A673 (cell line): Measurements from ENCODE around the gene GOLGA1. TPM values are rescaled to one million over a fixed set of nuclear protein-coding genes. Genes with fewer than 3 reads are reported as not detected.

Experiments
- BruUV-seq: library from RNA; stranded (reverse); fragments of 400-500 nt; replicated peaks from 2 replicates; lab custom pipeline; 2021; lab: Mats Ljungman, UMichigan
- CTCF ChIA-PET: fragments of 300-600 bp; sonication (Branson Sonifier 250); formaldehyde crosslinking; loops from one replicate; lab custom pipeline; 2022; ENCODE audit warnings: antibody characterized with exemption; lab: Charles Lee
- POLR2A ChIA-PET: fragments of 300-600 bp; sonication (Branson Sonifier 250); formaldehyde crosslinking; loops from one replicate; lab custom pipeline; 2022; ENCODE audit warnings: antibody characterized with exemption; ENCODE audit not compliant: low non-redundant PET; lab: Charles Lee
- DNase-seq: peaks from one replicate; pipeline ENCODE4 v3.0.0-alpha.2; 2015; ENCODE audit warnings: low spot score
- H3K27ac ChIP-seq: fragments of 200-600 bp; sonication (generic); 2 replicates; pipeline ENCODE4 v1.5.1; 2016; ENCODE audit warnings: mixed run types, low read depth, mild to moderate bottlenecking, mixed read lengths, antibody characterized with exemption, low read length; ENCODE audit not compliant: poor library complexity, severe bottlenecking
- H3K27me3 ChIP-seq: fragments of 200-600 bp; sonication (generic); replicated peaks from 2 replicates; pipeline ENCODE4 v1.6.1; 2017; ENCODE audit warnings: mixed run types, low read depth, mild to moderate bottlenecking, mixed read lengths, antibody characterized with exemption, low read length; ENCODE audit not compliant: insufficient read depth, poor library complexity
- H3K36me3 ChIP-seq: fragments of 200-600 bp; sonication (generic); 2 replicates; pipeline ENCODE4 v1.6.1; 2016; ENCODE audit warnings: mixed run types, mild to moderate bottlenecking, mixed read lengths, antibody characterized with exemption, low read length; ENCODE audit not compliant: insufficient read depth, poor library complexity, severe bottlenecking
- H3K4me1 ChIP-seq: fragments of 200-600 bp; sonication (generic); 2 replicates; pipeline ENCODE4 v1.6.1; 2017; ENCODE audit warnings: mixed run types, mild to moderate bottlenecking, mixed read lengths, antibody characterized with exemption, low read length; ENCODE audit not compliant: insufficient read depth, poor library complexity, severe bottlenecking
- H3K4me3 ChIP-seq: fragments of 200-600 bp; sonication (generic); 2 replicates; pipeline ENCODE4 v1.5.1; 2016; ENCODE audit warnings: low read depth, mixed run types, mild to moderate bottlenecking, mixed read lengths, low read length; ENCODE audit not compliant: poor library complexity, severe bottlenecking
- H3K9me3 ChIP-seq: fragments of 200-600 bp; sonication (generic); 2 replicates; pipeline ENCODE4 v1.6.1; 2016; ENCODE audit warnings: mixed run types, low read depth, mild to moderate bottlenecking, mixed read lengths, antibody characterized with exemption, low read length; ENCODE audit not compliant: poor library complexity, severe bottlenecking
- CTCF ChIP-seq: fragments of 300-800, 200-600 bp; sonication (generic); conservative IDR thresholded peaks from 2 replicates; pipeline ENCODE4 v1.5.1; 2017; ENCODE audit warnings: low read depth, mild to moderate bottlenecking, antibody characterized with exemption, low read length, moderate library complexity, mixed read lengths
- EZH2 ChIP-seq: fragments of 200-600 bp; sonication (generic); IDR thresholded peaks from 2 replicates; pipeline ENCODE4 v1.6.1; 2017; ENCODE audit warnings: borderline replicate concordance, low read depth, mild to moderate bottlenecking, mixed read lengths, antibody characterized with exemption, low read length; ENCODE audit not compliant: poor library complexity, severe bottlenecking
- intact Hi-C: fragments of 100-400 bp; cut with micrococcal nuclease; formaldehyde crosslinking; loops from one replicate; pipeline ENCODE4 v1.10.0; 2022; ENCODE audit not compliant: unreplicated experiment
- total RNA-seq: library from RNA; stranded (reverse); gene quantifications from 2 replicates; pipeline ENCODE4 v1.2.3, GENCODE V29; 2021

The GOLGA1 gene
- total RNA-seq, 1 experiment from 2014 or later = 21.7 TPM

GRCh38 chr9:124877021-124877782, 63.7 kb downstream of the GOLGA1 start:
- TF ChIP-seq CTCF = no peak
- no peak for TF ChIP-seq EZH2
- BruUV-seq = TSS peak; percentile 60
- intact Hi-C loops = no loop called here
- no peaks in the 10 kb centered on the region for H3K27me3 ChIP-seq
- CTCF ChIA-PET = interaction anchor here (1.1 kb wide), 1 partner anchor 9 kb away, joined by 3 read pairs; no protein-coding TSS in a partner anchor
- no peaks in the 10 kb centered on the region for H3K9me3 ChIP-seq
- H3K27ac ChIP-seq = no peak overlapping the region
- DNase-seq = no peak
- peaks cover 8% of the 10 kb centered on the region for H3K4me1 ChIP-seq
- H3K36me3 ChIP-seq = peaks cover 74% of the 10 kb centered on the region
- POLR2A ChIA-PET = no interaction called here
- H3K4me3 ChIP-seq = no peak overlapping the region

- no TSS peak for BruUV-seq
- Histone ChIP-seq H3K4me1 (peaks cover 14% of the 10 kb centered on the region), H3K27me3 (no peaks in the 10 kb centered on the region), H3K27ac (no peak overlapping the region), H3K9me3 (no peaks in the 10 kb centered on the region), H3K36me3 (peaks cover 74% of the 10 kb centered on the region), H3K4me3 (no peak overlapping the region)
- intact Hi-C loops = no loop called here
- no peak for DNase-seq
- TF ChIP-seq CTCF (no peak), EZH2 (no peak)
- CTCF ChIA-PET = no interaction called here
- POLR2A ChIA-PET = no interaction called here
These were observed 65.4 kb downstream of the GOLGA1 start for GRCh38 chr9:124875501-124875900.

GRCh38 chr9:124873664-124874063, 67.2 kb downstream of the GOLGA1 start:
- peaks cover 18% of the 10 kb centered on the region for H3K4me1 ChIP-seq
- ChIA-PET CTCF (no interaction called here), POLR2A (no interaction called here)
- H3K27me3 ChIP-seq = no peaks in the 10 kb centered on the region
- H3K4me3 ChIP-seq = no peak overlapping the region
- BruUV-seq = no TSS peak
- no peak overlapping the region for H3K27ac ChIP-seq
- no peaks in the 10 kb centered on the region for H3K9me3 ChIP-seq
- TF ChIP-seq EZH2 (no peak), CTCF (no peak)
- peaks cover 60% of the 10 kb centered on the region for H3K36me3 ChIP-seq
- no peak for DNase-seq
- intact Hi-C loops = no loop called here
